A549 (cell line): ENCODE data around the gene CDK17.

Source experiments
- ATOH8 ChIP-seq: fragments of 250-450 bp; sonication (Bioruptor Pico); IDR thresholded peaks from 2 replicates; pipeline ENCODE4 v1.5.0; 2020; ENCODE audit warnings: low read depth, mild to moderate bottlenecking, moderate library complexity
- CBX2 ChIP-seq: fragments of 200-600 bp; sonication (generic); IDR thresholded peaks from 2 replicates; pipeline ENCODE4 v1.6.1; 2016; ENCODE audit warnings: low read depth, mild to moderate bottlenecking, borderline replicate concordance
- CHD2 ChIP-seq: fragments of 150-350 bp; IDR thresholded peaks from 2 replicates; pipeline ENCODE4 v1.6.1; 2014; ENCODE audit warnings: low read length; ENCODE audit not compliant: partially characterized antibody
- CTCF ChIP-seq: fragments of >200 bp; sonication (Bioruptor Twin); formaldehyde crosslinking; IDR thresholded peaks from 3 replicates; pipeline ENCODE4 v1.5.1; 2016
- HMGXB4 ChIP-seq: fragments of 250-450 bp; sonication (Bioruptor Pico); IDR thresholded peaks from 2 replicates; pipeline ENCODE4 v1.5.0; 2021; ENCODE audit warnings: mild to moderate bottlenecking, moderate library complexity, borderline replicate concordance
- JUN ChIP-seq, 2 experiments: fragments of >200 bp; sonication (Bioruptor Twin); formaldehyde crosslinking; IDR thresholded peaks; 2 replicates in 1 of 2; 3 replicates in 1 of 2; pipeline ENCODE4 v1.6.1; 2016 to 2017
- KDM5A ChIP-seq: fragments of 200-600 bp; sonication (generic); IDR thresholded peaks from 2 replicates; pipeline ENCODE4 v1.6.1; 2016; ENCODE audit warnings: antibody characterized with exemption, mild to moderate bottlenecking
- MAFK ChIP-seq: fragments of 450-650 bp; IDR thresholded peaks from 2 replicates; pipeline ENCODE4 v1.6.1; 2014; ENCODE audit not compliant: partially characterized antibody
- POLR2A ChIP-seq: IDR thresholded peaks from 2 replicates; pipeline ENCODE4 v1.6.1; 2012; ENCODE audit warnings: mild to moderate bottlenecking, low read length
- POLR2AphosphoS2 ChIP-seq: conservative IDR thresholded peaks from 2 replicates; pipeline ENCODE4 v1.6.1; 2012; ENCODE audit warnings: low read length, improper control_type of control experiment, inconsistent platforms
- REST ChIP-seq: fragments of 200-600 bp; sonication (generic); IDR thresholded peaks from 2 replicates; pipeline ENCODE4 v1.6.1; 2016; ENCODE audit warnings: antibody characterized with exemption, mild to moderate bottlenecking, moderate library complexity
- SMC3 ChIP-seq: fragments of >200 bp; sonication (Bioruptor Twin); formaldehyde crosslinking; IDR thresholded peaks from 3 replicates; pipeline ENCODE4 v1.6.1; 2018; ENCODE audit warnings: inconsistent platforms
- USF2 ChIP-seq: fragments of 450-650 bp; IDR thresholded peaks from 2 replicates; pipeline ENCODE4 v1.6.1; 2014; ENCODE audit warnings: antibody characterized with exemption
- ZFP36 ChIP-seq: fragments of 450-650 bp; IDR thresholded peaks from 2 replicates; pipeline ENCODE4 v1.6.1; 2014; ENCODE audit warnings: borderline replicate concordance; ENCODE audit not compliant: partially characterized antibody

- TF ChIP-seq CBX2: no peak
- TF ChIP-seq CHD2: no peak
- no peak for TF ChIP-seq CTCF
- TF ChIP-seq JUN (IDR thresholded peaks at IDR 0.05): no peak
- TF ChIP-seq REST: no peak
- no peak for TF ChIP-seq SMC3
- no peak for TF ChIP-seq POLR2A
- no peak for TF ChIP-seq ZFP36
- no peak for TF ChIP-seq KDM5A
- TF ChIP-seq USF2: no peak
- no peak for TF ChIP-seq ATOH8 (CRISPR knock-in tag)
- TF ChIP-seq POLR2AphosphoS2: no peak
- TF ChIP-seq MAFK: no peak
- no peak for TF ChIP-seq HMGXB4 (CRISPR knock-in tag)
Measured at GRCh38 chr12:96383371-96383770, 16.9 kb downstream of the CDK17 start.
